Measurements from ENCODE around the gene ANKRD27.

ANKRD27 gene

DNA sequence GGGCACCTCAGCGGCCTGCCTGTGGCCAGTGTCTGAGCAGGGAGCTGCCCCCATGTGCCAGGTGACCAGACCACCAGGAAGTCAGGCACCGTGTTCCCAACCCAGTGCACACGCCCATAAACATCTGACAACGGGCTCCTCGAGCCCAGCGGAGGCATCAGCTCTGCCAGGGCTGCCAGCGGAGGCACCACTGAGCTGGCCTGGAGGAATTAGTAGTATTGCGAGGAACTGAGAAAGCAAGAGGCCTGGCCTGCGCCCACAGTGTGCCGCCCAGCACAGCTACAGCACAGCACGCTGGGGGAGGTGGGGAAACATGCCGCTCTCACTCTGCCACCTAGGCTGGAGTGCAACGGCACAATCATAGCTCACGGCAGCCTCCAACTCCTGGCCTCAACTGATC is 44.6 kb downstream of the ANKRD27 start:
- no peak overlapping the region for H3K27ac ChIP-seq
- no peak for DNase-seq (ENCODE audit: low read depth, low spot score)
- TF ChIP-seq FOXP2 (optimal IDR thresholded peaks at IDR 0.05; ENCODE audit: control extremely low read depth, extremely low read length, insufficient read depth) (no peak), POLR2AphosphoS5 (IDR thresholded peaks at IDR 0.05; ENCODE audit: borderline replicate concordance, low read depth, low read length) (no peak), EZH2 (IDR thresholded peaks at IDR 0.05) (no peak)
- no peaks in the 10 kb centered on the region for H3K9me3 ChIP-seq (ENCODE audit: low read depth, low read length)
- H3K4me3 ChIP-seq = no peak overlapping the region
- H3K36me3 ChIP-seq (ENCODE audit: insufficient read depth, low read length) = peaks cover 6% of the 10 kb centered on the region; the same call in 1 of the 2 replicates
- no peak overlapping the region for H3K9ac ChIP-seq (ENCODE audit: insufficient read length)

DNA sequence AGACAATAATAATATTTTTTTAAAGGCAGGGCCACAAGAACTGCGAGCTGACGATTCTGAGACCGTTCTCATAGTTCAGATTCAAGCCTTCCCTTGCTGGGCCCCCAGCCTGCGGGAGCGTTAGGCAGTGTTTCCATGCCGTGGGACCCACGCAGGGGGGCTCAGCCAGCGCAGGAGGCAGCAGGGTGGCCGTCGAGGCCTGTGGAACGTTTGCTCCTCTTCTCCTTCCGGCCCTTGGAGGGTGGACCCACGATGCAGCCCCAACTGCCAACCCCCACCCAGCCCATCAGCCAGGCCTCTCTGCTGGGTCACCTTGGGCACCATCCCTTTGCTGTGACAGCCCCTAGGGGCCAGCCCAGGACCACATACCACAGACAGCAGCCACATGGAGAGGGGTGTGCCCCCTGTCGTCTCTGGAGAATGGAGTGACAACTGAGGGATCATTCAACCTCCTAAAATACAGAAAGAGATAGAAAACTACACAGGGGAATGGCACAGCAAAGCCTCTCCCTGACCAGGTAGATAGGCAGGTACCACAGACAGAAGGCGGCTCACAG is 47.2 kb downstream of the ANKRD27 start:
- Histone ChIP-seq H3K36me3 (ENCODE audit: insufficient read depth, low read length) (peaks cover 9% of the 10 kb centered on the region; the same call in 1 of the 2 replicates), H3K27ac (no peak overlapping the region)

DNA sequence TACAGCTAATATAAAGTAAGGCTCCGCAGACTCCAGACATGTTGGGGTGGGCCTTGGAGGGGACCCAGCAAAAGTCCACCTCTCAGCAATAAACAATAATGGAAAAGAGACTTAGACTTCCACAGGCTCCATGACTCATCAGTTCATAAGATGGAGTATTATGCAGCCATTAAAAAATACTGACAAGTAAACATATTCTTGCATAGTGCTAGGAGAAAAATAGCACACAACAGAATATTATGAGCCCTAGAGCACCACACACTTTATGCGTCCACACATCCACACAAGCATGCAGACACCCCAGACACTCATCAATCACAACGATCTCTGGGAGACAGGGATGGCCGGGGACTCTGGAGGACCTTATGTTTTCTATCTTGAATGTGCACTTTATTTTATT is 48.0 kb downstream of the ANKRD27 start:
- no peak overlapping the region for H3K4me3 ChIP-seq
- H3K27ac ChIP-seq = no peak overlapping the region
- TF ChIP-seq EZH2 (IDR thresholded peaks at IDR 0.05) (no peak), FOXP2 (optimal IDR thresholded peaks at IDR 0.05; ENCODE audit: control extremely low read depth, extremely low read length, insufficient read depth) (no peak), POLR2AphosphoS5 (IDR thresholded peaks at IDR 0.05; ENCODE audit: borderline replicate concordance, low read depth, low read length) (no peak)
- DNase-seq (ENCODE audit: low read depth, low spot score) = no peak
- H3K9me3 ChIP-seq (ENCODE audit: low read depth, low read length) = no peaks in the 10 kb centered on the region
- peaks cover 14% of the 10 kb centered on the region for H3K36me3 ChIP-seq (ENCODE audit: insufficient read depth, low read length)
- no peak overlapping the region for H3K9ac ChIP-seq (ENCODE audit: insufficient read length)

More for the DNA sequence above, 47.2 kb downstream of the ANKRD27 start:
- Histone ChIP-seq H3K4me3 (no peak overlapping the region), H3K9ac (ENCODE audit: insufficient read length) (no peak overlapping the region), H3K9me3 (ENCODE audit: low read depth, low read length) (no peaks in the 10 kb centered on the region)
- DNase-seq (ENCODE audit: low read depth, low spot score) = no peak
- TF ChIP-seq FOXP2 (optimal IDR thresholded peaks at IDR 0.05; ENCODE audit: control extremely low read depth, extremely low read length, insufficient read depth) (no peak), POLR2AphosphoS5 (IDR thresholded peaks at IDR 0.05; ENCODE audit: borderline replicate concordance, low read depth, low read length) (no peak), EZH2 (IDR thresholded peaks at IDR 0.05) (no peak)

DNA sequence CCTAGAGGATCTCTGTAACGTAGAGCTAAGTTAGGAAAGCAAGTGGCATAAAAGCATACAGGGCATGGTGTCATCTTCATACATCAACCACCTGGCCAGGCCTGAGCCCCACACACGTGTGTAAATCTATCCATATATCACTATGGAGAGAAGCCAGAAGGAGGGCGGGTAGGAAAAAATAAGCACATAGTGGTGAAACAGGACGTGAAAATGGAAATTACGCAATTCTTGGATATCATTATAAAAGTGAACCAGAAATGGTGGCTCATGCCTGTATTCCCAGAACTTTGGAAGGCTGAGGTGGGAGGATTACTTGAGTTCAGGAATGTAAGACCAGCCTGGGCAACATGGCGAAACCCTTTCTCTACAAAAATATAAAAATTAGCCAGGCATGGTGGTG is 50.6 kb downstream of the ANKRD27 start:
- Histone ChIP-seq H3K9ac (ENCODE audit: insufficient read length) (no peak overlapping the region), H3K4me3 (no peak overlapping the region), H3K9me3 (ENCODE audit: low read depth, low read length) (no peaks in the 10 kb centered on the region), H3K36me3 (ENCODE audit: insufficient read depth, low read length) (peaks cover 12% of the 10 kb centered on the region), H3K27ac (no peak overlapping the region)
- no peak for DNase-seq (ENCODE audit: low read depth, low spot score)
- TF ChIP-seq POLR2AphosphoS5 (IDR thresholded peaks at IDR 0.05; ENCODE audit: borderline replicate concordance, low read depth, low read length) (no peak), FOXP2 (optimal IDR thresholded peaks at IDR 0.05; ENCODE audit: control extremely low read depth, extremely low read length, insufficient read depth) (no peak), EZH2 (IDR thresholded peaks at IDR 0.05) (no peak)

DNA sequence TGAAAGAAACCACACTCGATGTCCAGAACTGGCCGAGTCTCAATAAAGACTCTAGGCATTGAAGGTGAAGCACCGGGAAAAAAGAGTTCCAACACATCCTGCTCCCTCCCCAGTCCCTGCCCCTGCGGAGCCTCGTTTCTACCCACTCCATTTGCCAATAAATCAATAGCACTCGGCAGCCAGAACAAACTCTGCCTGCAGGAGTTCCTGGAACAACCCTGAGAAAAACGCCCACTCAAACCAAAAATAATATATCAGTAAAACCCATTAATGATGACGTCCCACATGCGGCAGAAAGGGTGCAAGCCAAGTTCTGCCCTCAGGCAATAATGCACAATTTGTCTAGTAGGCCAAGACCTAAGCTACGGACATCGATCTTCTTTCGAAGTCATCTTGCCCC is 53.0 kb downstream of the ANKRD27 start:
- DNase-seq (ENCODE audit: low read depth, low spot score) = no peak

DNA sequence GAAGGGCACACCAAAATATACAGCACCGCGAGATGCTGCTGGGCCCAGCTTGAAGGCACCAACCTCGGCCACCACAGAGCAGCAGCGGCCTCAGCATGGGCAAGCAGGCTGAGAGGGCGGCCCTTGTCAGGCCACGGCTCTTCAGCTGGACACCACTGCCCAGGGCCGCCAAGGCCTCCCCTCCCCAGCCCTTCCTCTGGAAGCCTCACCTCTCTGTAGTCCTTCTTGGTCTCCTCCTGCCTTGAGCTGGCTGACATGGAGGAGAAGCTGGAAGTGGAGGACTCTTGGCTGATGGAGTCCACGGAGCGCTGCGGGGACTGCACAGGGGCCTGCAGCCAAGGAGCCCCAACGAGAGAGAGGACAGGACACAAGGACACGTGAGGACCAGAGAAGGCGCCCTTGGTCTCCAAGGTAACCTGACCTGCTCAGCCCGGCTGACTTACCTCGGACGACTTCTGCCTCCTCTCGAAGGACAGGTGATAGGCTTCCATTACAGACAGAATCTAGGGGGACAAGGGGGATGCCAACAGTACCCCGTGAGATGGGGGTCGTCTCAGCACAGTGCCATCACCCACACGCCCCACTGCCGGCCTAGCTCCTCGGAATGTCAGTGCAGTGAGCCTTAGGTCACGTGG is 55.8 kb downstream of the ANKRD27 start:
- no peaks in the 10 kb centered on the region for H3K9me3 ChIP-seq (ENCODE audit: low read depth, low read length)
- peaks cover 37% of the 10 kb centered on the region for H3K36me3 ChIP-seq (ENCODE audit: insufficient read depth, low read length)
- DNase-seq (ENCODE audit: low read depth, low spot score) = no peak
- H3K4me3 ChIP-seq = no peak overlapping the region
- no peak overlapping the region for H3K9ac ChIP-seq (ENCODE audit: insufficient read length)
- H3K27ac ChIP-seq = no peak overlapping the region
- TF ChIP-seq POLR2AphosphoS5 (IDR thresholded peaks at IDR 0.05; ENCODE audit: borderline replicate concordance, low read depth, low read length) (no peak), EZH2 (IDR thresholded peaks at IDR 0.05) (no peak), FOXP2 (optimal IDR thresholded peaks at IDR 0.05; ENCODE audit: control extremely low read depth, extremely low read length, insufficient read depth) (no peak)

More for the DNA sequence above, 53.0 kb downstream of the ANKRD27 start:
- Histone ChIP-seq H3K9ac (ENCODE audit: insufficient read length) (no peak overlapping the region), H3K4me3 (no peak overlapping the region), H3K9me3 (ENCODE audit: low read depth, low read length) (no peaks in the 10 kb centered on the region), H3K36me3 (ENCODE audit: insufficient read depth, low read length) (peaks cover 18% of the 10 kb centered on the region), H3K27ac (no peak overlapping the region)
- TF ChIP-seq EZH2 (IDR thresholded peaks at IDR 0.05) (no peak), POLR2AphosphoS5 (IDR thresholded peaks at IDR 0.05; ENCODE audit: borderline replicate concordance, low read depth, low read length) (no peak), FOXP2 (optimal IDR thresholded peaks at IDR 0.05; ENCODE audit: control extremely low read depth, extremely low read length, insufficient read depth) (no peak)

DNA sequence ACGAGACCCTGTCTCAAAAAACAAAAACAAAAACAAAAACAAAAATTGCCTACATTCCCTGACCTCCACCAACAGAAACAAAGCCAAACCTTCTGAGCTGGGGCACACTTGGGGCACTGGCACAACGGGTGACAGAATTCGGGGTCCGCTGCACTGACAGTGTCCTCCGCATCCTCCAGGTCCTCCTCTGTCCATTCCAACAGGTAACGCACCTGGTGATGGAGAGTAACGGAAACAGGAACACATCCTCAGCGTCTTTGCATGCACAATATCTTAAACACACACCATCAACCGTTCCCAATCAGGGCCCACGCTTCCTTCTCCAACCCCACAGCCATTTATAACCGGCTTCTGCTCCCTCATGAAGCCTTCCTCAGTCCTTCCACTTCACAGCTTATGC is 59.4 kb downstream of the ANKRD27 start:
- no peak for DNase-seq (ENCODE audit: low read depth, low spot score)
- peaks cover 55% of the 10 kb centered on the region for H3K36me3 ChIP-seq (ENCODE audit: insufficient read depth, low read length)

DNA sequence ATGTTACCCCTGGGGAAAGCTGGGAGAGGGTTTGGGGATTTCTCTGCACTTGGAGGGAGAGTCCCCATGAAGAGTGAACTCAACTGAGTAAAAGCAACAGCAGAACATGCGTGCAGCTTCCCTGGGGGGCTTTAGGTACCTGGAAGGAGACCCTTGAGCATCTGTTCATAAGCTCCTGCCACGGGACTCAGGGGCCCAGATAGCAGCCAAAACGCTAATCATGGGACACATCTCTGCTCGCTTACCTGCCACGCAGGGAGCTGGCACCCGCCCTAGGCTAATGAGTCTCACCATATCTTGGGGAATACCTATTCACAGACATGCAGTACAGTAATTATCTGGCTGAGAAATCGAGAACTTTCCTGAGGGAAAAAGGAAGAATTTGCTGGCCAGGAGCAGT is 60.1 kb downstream of the ANKRD27 start:
- no peak for DNase-seq (ENCODE audit: low read depth, low spot score)
- no peak overlapping the region for H3K4me3 ChIP-seq
- peaks cover 55% of the 10 kb centered on the region for H3K36me3 ChIP-seq (ENCODE audit: insufficient read depth, low read length)
- H3K27ac ChIP-seq = no peak overlapping the region
- no peaks in the 10 kb centered on the region for H3K9me3 ChIP-seq (ENCODE audit: low read depth, low read length)
- TF ChIP-seq FOXP2 (optimal IDR thresholded peaks at IDR 0.05; ENCODE audit: control extremely low read depth, extremely low read length, insufficient read depth) = no peak
- no peak overlapping the region for H3K9ac ChIP-seq (ENCODE audit: insufficient read length)

More for the DNA sequence above, 59.4 kb downstream of the ANKRD27 start:
- no peak overlapping the region for H3K4me3 ChIP-seq
- H3K9ac ChIP-seq (ENCODE audit: insufficient read length) = no peak overlapping the region
- TF ChIP-seq FOXP2 (optimal IDR thresholded peaks at IDR 0.05; ENCODE audit: control extremely low read depth, extremely low read length, insufficient read depth) (no peak), POLR2AphosphoS5 (IDR thresholded peaks at IDR 0.05; ENCODE audit: borderline replicate concordance, low read depth, low read length) (no peak), EZH2 (IDR thresholded peaks at IDR 0.05) (no peak)
- no peaks in the 10 kb centered on the region for H3K9me3 ChIP-seq (ENCODE audit: low read depth, low read length)
- no peak overlapping the region for H3K27ac ChIP-seq

DNA sequence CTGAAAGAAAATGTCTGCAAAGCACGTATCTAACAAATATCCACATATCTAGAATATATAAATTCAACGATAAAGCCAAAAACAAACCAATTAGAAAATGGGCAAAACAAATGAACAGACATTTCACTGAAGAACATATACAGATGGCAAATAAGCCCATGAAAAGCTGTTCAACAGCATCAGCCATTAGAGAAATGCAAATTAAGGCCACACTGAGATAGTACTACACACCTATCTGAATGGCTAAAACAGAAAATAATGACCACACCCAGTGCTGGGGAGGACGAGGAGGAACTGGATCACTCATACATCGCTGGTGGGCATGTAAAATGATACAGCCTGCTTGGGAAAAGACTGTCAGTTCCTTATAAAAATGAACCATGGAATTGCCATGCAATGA is 62.0 kb downstream of the ANKRD27 start:
- Histone ChIP-seq H3K27ac (no peak overlapping the region), H3K9ac (ENCODE audit: insufficient read length) (no peak overlapping the region), H3K4me3 (no peak overlapping the region), H3K36me3 (ENCODE audit: insufficient read depth, low read length) (peaks cover 52% of the 10 kb centered on the region), H3K9me3 (ENCODE audit: low read depth, low read length) (no peaks in the 10 kb centered on the region)
- no peak for DNase-seq (ENCODE audit: low read depth, low spot score)
- no peak for TF ChIP-seq EZH2 (IDR thresholded peaks at IDR 0.05)
- TF ChIP-seq FOXP2 (optimal IDR thresholded peaks at IDR 0.05; ENCODE audit: control extremely low read depth, extremely low read length, insufficient read depth) = no peak
- TF ChIP-seq POLR2AphosphoS5 (IDR thresholded peaks at IDR 0.05; ENCODE audit: borderline replicate concordance, low read depth, low read length) = no peak

Data from SK-N-MC (cell line).